NCI-H345 (cell line): ENCODE measurements around the gene GFM1.
A peak's percentile ranks its signal among the peaks of the same experiment; 100 is the strongest.

Experiments
- DNase-seq: peaks from one replicate; lab custom pipeline; 2025; lab: John Stamatoyannopoulos, UW

The GFM1 gene

GRCh38 chr3:158727206-158728060 lies 83.1 kb downstream of the GFM1 start:
- peak; percentile 50 for DNase-seq

- DNase-seq = no peak
Measured at GRCh38 chr3:158728061-158728377, 83.7 kb downstream of the GFM1 start.

DNA sequence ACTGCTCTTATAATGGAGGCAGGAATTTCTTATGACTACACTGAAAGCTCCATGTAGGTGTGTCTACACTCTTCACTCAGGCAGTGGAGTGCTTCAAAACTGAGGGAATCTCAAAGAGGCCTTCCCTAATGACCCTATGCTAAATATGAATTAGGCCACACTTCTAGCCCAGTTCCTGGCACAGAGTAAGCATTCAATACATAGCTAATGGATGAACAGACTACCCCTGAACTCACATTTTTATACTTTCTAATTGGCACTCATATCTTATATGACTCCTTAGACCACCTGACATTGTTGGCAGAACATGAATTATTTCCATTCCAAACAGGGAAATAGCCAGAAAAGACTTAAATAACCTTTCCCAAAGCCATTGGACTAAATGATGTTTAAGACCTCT lies 84.5 kb downstream of the GFM1 start:
- no peak for DNase-seq

GRCh38 chr3:158731486-158731885 lies 87.2 kb downstream of the GFM1 start:
- DNase-seq = no peak

DNA sequence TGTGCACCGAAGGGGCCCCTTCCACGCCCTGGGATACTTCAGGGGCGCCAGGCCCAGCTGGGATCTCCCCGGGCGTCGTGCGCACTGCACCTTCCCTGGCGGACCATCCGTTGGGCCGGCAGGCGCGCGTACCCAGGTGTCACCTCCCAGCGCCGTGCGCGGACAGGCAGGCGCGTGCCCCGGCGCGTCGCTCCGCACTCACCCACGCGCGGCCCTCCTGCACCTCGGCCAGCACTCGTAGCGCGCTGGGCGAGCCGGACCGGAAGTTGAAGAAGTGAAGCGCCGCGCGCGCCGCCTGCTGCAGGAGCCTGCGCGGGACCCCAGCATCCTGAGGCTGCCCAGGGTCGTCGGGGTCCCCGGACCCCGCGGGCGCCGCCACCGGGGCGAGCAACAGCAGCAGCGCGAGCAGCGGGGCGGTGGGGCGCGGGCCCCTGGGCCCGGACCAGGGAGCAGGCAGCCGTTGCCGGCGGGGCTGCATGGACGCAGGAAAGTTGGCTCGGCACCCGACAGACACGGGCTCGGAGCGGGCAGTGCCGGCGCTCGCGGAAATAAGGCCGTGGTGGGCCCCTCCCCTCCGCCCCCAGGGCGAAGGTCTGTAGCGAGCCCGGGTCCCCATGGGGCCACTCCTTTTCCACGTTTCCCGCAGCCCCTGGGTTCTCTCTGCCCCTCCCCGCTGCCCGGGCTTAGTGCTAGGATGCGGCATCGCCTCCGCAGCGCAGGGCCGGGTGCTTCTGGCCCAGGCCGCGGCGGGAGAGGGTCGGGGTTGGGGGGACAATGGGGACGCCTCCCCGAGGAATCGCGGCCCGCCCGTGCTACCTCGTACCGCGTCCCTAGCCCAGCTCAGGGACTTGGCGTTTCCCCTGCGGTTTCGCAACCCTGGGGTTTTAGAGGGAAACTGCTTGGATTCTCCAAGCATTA lies 87.9 kb downstream of the GFM1 start, which contains the start of gene RARRES1:
RARRES1 (minus strand) TSS at position 520 of the 918 bp plus-strand sequence; CDS start at position 478, 42 bp downstream.
- DNase-seq = peak; percentile 24

- DNase-seq = no peak
Measured at GRCh38 chr3:158732856-158733200, 88.5 kb downstream of the GFM1 start.

DNA sequence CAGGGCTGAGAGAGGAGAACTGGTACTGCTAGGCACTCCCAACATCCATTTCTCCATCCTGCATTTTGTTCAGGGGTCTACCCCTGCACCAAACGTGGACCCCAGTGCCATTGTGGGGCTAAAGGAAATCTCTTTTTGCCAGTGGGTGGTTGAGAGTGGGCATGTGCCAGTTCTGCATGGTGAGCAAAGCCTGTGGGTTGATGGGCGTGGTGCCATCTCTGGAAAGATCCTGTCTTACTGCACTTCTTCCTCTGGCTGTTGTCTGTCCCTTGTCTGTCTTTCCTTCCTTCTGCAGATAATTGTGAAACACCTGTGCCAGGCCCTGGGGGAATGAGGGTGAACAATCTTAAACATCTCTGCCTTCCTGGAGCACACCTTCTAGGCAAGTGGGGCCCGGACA lies 89.3 kb downstream of the GFM1 start:
- no peak for DNase-seq

DNA sequence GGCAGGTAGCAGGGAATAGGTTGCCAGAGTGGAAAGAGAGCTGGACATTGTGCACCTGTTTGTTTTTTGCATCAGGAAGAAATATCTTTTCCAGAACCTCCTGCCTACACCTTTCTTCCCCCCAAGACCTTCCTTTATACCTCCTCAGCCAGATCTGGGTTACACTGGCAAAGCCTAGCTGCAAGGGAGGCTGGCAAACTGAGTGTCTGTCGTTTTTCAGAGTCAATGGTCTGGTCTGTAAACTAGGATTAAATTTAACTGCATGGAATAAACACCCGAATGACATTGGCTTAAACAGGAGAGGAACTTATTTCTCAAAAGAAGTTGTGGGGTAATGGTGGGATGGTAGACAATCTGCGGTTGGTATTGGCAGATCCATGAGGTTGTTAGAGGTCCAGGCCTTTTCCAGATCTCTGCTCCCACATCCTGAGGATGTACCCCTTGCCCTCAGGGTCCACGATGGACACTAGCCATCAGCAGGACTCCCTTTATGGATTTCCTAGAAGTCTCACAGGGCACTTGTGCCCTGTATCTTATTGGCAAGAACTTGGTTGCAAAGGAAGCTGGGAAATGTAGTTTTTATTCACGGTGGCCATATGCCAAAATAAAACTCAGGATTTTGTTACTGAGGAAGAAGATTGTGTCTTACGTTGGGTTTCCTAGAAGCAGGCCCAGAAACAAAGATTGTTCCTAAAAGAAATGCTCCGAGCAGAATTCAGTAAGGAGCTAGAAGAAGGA lies 91.1 kb downstream of the GFM1 start:
- no peak for DNase-seq

DNA sequence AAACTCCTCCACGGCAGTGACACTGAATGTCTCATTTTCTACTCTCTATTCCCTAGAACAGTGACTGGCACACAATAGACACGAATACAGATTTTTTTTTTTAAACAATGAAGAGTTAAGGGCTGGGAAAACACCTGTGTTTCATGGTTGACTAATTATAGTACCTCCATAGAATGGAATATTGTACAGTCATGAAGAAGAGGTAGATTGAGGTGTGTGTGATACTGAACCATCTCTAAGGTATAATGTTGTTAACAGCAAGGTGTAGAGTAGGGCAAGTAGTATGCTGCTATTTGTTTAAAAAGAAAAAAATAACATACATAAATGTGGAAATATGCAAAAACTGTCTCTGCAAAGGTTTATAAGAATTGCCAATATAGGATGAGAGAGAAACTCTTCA lies 93.1 kb downstream of the GFM1 start:
- DNase-seq = no peak

DNA sequence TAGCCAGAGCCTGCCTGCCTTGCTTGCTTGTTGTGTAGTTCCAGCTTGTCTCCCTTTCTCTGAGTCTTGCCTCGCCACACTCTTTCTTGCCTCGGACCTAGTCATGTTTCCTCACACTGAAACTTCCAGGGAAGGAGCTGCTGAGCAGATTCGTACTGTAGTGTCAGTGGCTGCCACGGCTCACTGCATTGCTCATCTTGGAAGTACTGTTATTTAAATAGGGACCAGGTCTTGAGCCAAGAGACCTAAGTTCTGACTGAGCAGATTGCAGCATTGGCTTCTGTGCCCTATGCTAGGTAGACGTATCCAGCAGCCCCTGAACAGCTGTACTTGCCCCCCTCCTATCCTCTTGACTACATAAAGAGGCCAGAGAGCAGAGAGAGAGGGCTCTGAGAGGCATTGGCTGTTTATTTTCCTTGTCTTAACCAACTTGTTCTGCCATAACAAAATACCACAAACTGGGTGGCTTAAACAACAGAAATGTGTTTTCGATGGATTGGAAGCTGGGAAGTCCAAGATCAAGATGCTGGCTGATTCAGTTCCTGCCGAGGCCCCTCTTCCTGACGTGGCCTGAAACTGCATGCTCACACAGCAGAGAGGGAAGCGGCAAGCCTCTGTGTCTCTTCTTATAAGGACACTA lies 93.8 kb downstream of the GFM1 start:
- no peak for DNase-seq

GRCh38 chr3:158738653-158739052 lies 94.3 kb downstream of the GFM1 start:
- no peak for DNase-seq

DNA sequence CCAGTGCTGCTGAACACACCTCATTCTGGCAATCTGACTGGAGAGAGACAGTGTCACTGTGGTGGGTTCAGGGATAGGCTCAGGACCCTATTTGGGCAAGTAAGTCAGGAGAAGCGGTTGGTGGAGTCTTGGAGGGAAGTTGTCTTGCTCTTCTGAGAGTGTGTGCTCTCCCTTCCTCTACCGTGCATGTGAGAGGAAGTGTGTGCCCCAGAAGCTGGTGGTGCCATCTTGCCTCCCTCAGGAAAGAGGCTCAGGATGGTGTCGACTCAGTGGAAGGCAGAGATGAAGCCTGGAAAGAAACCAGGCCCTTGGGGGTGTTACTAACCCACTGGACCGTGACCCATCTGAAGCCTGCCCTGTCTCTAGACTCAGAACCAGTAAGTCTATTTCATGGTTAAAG lies 94.8 kb downstream of the GFM1 start:
- DNase-seq = no peak

DNA sequence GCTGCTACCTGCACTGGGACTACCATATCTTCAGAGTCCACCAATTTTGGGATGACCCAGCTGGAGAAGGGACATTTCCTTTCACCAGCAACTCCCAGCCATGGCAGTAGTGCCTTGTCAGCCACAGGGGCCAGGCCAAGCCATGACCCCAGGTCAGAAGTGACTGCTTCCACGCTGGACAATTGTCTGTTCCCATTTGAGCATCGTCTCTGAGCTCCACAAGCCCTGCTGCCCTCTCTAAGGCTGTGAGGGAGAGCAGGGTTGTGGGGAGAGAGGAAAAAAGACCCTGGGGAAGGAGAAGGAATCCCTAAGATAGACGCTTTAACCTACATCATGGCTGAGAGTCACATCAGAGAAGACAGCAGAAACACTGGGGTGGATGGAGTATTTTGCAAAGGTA lies 95.3 kb downstream of the GFM1 start:
- no peak for DNase-seq
